22Rv1 (cell line): ENCODE data around the gene KCNA2.

Experiments
- H3K27ac ChIP-seq: fragments of 450-650 bp; 2 replicates; pipeline ENCODE4 v1.5.1; 2017
- ZFX ChIP-seq: fragments of 450-650 bp; IDR thresholded peaks from 2 replicates; pipeline ENCODE4 v1.6.1; 2017; ENCODE audit warnings: antibody characterized with exemption, borderline replicate concordance
- TF ChIP-seq, protein P1 (sequence below): fragments of 450-650 bp; IDR thresholded peaks from 2 replicates; pipeline ENCODE4 v1.5.1; 2017; ENCODE audit warnings: mild to moderate bottlenecking

The KCNA2 gene

DNA sequence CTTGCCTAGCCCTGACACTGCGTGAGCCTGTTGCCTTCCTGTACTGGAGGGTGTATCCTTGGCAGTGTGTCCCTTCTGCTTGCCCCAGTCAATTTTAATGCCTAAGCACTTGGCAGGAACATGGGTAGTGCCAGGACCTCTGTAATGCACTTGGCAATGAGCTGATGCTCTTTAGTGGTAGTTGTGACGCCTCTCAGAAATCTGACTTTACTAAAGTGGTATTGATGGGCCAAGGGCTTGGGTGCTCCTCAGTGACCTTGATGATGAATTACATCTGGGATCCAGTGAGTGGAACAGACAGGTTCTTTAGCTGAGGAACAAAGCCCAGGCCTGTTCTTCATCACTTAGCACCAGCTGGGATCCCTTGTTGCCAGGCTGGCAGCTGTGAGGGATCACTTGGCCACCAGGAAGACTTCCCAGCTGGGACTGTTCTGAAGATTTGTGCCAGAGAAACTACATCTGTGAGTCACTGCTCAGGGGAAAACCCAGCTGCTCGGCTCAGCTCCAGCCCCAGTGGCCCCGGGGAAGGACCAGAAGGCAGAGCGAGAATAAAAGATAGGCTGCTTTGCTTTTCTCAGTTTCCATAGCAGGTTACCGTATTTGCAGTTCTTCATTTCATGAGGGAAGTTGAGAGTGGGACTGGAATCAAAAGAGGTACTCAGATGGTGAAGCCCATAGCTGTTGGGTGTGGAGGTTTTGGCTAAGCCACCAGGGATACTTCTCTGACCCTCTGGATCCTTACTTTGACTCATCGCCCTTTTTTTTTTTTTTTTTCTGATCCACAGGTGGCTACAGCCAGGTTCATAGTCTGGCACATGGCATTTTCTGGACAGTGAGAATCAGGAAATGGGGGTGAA lies 28.5 kb upstream of the KCNA2 start:
- TF ChIP-seq ZFX, result no peak
- TF ChIP-seq, protein P1, sequence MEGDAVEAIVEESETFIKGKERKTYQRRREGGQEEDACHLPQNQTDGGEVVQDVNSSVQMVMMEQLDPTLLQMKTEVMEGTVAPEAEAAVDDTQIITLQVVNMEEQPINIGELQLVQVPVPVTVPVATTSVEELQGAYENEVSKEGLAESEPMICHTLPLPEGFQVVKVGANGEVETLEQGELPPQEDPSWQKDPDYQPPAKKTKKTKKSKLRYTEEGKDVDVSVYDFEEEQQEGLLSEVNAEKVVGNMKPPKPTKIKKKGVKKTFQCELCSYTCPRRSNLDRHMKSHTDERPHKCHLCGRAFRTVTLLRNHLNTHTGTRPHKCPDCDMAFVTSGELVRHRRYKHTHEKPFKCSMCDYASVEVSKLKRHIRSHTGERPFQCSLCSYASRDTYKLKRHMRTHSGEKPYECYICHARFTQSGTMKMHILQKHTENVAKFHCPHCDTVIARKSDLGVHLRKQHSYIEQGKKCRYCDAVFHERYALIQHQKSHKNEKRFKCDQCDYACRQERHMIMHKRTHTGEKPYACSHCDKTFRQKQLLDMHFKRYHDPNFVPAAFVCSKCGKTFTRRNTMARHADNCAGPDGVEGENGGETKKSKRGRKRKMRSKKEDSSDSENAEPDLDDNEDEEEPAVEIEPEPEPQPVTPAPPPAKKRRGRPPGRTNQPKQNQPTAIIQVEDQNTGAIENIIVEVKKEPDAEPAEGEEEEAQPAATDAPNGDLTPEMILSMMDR, result no peak
- no peak overlapping the region for H3K27ac ChIP-seq

DNA sequence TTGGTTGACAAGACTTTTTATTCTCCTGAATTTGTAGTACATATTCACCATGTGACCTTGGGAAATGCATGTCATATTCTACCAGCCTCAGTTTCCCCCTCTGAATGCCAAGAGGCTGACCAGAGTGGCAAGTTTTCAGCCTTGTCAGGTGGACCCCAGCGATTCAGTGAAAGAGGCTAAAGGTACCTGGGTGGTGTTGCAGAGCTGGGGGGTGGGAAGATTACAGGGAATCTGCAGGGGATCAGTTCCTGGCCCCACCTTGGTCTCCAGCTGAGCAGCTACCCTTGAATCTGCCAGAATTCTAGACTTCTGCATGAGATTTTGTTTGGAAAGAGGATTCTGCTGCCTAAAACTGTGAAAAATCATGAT lies 27.9 kb upstream of the KCNA2 start:
- H3K27ac ChIP-seq, result no peak overlapping the region
- no peak for TF ChIP-seq ZFX
- TF ChIP-seq, protein P1, result no peak

DNA sequence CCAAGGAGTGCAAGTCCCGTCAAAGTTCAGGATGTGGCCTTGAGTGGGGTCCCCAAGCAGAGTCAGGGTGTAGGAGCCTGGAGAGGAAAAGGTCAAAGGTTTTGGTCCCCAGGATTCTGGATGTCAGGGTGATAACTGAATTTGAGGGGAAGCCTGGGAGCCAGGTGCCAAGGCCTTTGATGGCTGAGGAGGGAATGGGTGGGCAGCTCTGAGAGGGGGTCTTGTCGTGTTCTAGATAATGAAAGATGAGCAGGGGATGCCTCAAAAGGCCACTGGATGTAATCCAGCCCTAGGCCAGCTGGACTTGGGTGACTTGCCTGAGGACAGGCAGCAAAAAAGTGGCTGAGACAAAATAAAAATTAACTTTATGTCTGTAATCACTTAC lies 27.5 kb upstream of the KCNA2 start:
- no peak overlapping the region for H3K27ac ChIP-seq
- no peak for TF ChIP-seq ZFX
- TF ChIP-seq, protein P1, result no peak

DNA sequence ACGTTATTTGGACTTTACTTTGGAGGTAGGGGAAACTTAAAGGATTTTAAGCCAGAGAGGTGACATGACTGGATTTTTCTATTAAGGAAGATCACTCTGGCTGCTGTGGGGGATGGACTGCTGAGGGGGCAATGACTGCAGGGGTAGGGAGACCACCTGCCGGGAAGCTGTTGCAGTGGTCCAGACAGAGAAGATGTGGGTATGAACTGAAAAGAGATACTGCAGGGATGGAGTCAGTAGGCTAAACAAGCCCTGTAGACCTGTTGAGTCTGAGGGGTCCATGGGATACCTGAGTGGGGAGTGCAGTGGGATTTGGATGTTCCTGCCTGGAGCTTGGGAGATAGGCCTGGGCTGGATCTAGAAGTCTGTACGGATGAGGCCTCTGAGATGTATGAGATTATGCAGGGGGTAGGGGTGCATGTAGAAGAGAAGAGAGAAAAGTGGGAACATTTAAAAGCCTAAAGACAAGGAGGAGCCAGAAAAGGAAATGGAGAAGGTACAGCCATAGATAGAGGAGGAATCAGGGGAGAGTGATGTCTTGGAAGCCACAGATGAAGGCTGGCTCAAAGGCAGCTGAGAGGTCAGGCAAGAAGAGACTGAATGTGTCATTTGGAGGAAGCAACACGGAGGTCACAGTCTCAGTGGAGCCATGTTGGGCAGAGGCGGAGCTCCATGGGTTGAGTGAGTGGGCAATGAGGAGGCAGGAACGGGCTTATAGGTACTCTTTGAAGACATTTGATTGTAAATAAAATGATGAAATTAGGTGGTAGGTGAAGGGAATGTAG lies 25.9 kb upstream of the KCNA2 start:
- H3K27ac ChIP-seq, result no peak overlapping the region
- TF ChIP-seq, protein P1, result no peak
- TF ChIP-seq ZFX, result no peak

DNA sequence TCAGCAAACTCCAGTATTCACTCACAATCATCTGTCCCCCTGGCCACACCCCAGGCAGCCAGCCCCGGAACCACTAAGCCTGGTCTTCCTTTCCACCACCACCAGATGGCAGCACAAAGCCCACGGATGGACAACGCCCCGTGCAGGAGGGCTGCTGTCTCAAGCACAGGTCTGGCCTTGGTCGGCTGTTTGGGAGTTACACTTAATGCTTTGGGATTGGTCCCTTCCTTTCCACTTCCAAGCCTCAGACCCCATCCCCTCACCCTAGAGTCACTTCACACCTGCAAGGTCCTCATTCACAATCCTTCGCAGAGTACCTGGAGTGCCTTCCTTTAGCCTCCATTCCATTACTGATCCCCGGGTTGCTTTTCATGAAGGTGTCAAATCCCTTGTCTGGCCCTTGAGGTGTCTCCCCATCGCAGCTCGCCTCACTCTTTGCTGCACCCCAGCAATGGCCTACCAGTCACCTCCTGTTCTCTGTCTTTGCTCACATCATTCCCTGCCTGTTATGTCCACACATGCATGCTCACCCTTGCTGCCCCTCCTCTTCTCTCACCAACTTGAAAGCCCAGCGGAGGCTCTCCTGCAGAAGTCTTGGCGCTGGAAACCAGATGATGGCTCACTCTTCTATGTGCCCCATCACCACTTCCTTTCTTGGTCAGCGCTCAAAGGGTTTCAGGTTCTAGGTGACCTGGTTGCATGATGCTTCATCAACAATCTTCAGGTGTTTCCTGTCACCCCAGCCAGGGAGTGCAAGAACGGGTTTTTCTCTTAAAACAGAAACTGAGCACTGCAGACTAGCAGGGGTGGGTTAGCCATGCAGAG lies 24.9 kb upstream of the KCNA2 start:
- TF ChIP-seq, protein P1, result peak; percentile 89
- no peak for TF ChIP-seq ZFX
- no peak overlapping the region for H3K27ac ChIP-seq

DNA sequence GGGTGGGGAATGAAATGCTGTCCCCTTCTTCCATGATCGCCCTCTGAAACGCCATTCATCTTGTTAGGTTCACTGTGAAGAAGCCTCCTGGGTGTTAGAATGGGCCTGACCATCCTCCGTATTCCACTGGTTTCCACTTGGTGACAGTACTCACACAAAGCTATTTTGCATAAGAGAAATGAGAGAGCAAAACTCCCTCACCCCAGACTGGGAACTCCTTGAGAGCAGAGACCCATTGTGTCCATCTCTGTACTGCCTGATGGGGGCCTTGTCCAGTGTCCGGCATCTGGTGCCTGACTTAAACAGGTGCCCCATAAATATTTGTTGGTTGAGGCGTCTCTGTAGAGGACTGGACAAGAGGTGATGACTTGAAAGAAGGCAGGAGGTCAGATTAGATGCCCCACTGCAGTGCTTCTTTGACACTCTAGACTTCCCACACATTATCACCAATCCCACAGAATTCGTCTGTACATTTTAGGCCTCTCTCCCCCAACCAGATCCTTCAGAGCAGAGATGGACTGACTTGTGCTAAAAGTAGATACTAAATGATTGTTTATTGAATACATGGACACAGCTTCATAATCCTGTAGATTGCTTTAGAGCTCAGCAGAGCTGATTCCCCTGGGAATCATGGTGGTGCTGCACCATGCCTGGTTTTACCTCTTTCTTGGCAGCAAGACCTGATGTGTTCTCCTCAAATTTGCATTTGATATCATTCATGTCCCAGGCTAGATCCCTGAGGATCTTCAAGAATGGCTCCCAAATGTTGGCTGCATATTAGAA lies 22.4 kb upstream of the KCNA2 start:
- no peak for TF ChIP-seq ZFX
- TF ChIP-seq, protein P1, result no peak

More for the DNA sequence above, 22.4 kb upstream of the KCNA2 start:
- no peak overlapping the region for H3K27ac ChIP-seq
